ENCODE results near the gene DPAGT1. TPM values are rescaled to one million over a fixed set of nuclear protein-coding genes. Genes with fewer than 3 reads are reported as not detected.
A peak's percentile ranks its signal among the peaks of the same experiment; 100 is the strongest.

The DPAGT1 gene
- total RNA-seq, 1 experiment from 2014 or later, result 63.5 TPM

DNA sequence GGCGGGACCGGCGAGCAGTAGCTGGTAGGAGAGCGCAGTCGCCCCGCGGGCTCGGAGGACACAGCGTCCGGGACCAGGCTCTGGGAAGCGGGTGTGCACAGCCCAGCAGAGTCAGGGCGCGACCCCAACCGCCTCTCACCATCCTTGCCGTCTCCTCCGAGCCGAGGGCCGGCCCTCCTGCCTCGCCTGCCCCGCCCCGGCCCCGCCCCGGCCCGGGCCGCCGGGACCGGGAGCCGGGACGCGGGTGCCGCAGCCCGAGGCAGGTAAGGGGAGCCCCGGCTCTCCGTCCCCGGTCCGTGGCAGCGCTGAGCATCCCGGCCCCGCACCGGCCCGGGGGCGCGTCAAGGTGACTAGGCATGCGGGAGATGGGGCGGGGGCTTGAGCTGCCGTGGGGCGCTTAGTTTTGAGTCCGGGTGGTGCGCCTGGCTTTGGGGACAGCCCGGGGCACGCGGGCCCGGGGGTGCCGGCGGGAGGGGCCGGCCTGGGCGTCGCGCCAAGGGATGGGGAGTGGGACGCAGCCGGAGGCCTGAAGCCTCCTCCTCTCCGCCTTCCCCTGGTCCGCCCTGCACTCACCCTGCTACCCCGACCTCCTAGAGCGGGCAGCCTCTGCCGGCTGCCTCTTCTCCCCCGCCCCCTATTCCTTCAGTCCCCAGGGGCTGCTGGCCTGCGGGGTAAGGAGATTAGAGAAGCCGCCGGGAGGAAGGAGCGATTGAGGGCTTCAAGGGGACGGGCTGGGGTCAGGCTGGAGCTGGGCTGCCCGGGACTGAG lies 47.5 kb upstream of the DPAGT1 start, which contains the start of gene ABCG4:
Gene ABCG4, plus strand, starts transcription at position 35 of the 768 bp plus-strand sequence. CDS start 914 bp downstream, outside the sequence.
- ATAC-seq (peak; percentile 27), DNase-seq (ENCODE audit: low spot score) (peak; percentile 58)
- TF ChIP-seq, protein P1, sequence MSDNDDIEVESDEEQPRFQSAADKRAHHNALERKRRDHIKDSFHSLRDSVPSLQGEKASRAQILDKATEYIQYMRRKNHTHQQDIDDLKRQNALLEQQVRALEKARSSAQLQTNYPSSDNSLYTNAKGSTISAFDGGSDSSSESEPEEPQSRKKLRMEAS (CRISPR knock-in tag; IDR thresholded peaks at IDR 0.05), result 0 out of 2 replicates have a peak, but pooled peaks have one; percentile 38
- no peak for TF ChIP-seq NFATC4 (CRISPR knock-in tag; IDR thresholded peaks at IDR 0.05)
- TF ChIP-seq FOXK1 (CRISPR knock-in tag; IDR thresholded peaks at IDR 0.05), result 0 out of 2 replicates have a peak, but pooled peaks have one; percentile 33
- TF ChIP-seq, protein P2, sequence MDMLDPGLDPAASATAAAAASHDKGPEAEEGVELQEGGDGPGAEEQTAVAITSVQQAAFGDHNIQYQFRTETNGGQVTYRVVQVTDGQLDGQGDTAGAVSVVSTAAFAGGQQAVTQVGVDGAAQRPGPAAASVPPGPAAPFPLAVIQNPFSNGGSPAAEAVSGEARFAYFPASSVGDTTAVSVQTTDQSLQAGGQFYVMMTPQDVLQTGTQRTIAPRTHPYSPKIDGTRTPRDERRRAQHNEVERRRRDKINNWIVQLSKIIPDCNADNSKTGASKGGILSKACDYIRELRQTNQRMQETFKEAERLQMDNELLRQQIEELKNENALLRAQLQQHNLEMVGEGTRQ (CRISPR knock-in tag; IDR thresholded peaks at IDR 0.05), result 0 out of 2 replicates have a peak, but pooled peaks have one; percentile 12
- 0 out of 2 replicates have a peak, but pooled peaks have one; percentile 18 for TF ChIP-seq SP1 (CRISPR knock-in tag; conservative IDR thresholded peaks at IDR 0.05)
- TF ChIP-seq ZNF138 (CRISPR knock-in tag; conservative IDR thresholded peaks at IDR 0.05), result no peak
- TF ChIP-seq, protein P3, sequence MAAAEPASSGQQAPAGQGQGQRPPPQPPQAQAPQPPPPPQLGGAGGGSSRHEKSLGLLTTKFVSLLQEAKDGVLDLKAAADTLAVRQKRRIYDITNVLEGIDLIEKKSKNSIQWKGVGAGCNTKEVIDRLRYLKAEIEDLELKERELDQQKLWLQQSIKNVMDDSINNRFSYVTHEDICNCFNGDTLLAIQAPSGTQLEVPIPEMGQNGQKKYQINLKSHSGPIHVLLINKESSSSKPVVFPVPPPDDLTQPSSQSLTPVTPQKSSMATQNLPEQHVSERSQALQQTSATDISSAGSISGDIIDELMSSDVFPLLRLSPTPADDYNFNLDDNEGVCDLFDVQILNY (CRISPR knock-in tag; IDR thresholded peaks at IDR 0.05), result 0 out of 2 replicates have a peak, but pooled peaks have one; percentile 7
- TF ChIP-seq KAT7 (CRISPR knock-in tag; IDR thresholded peaks at IDR 0.05; ENCODE audit: borderline replicate concordance), result 0 out of 2 replicates have a peak, but pooled peaks have one; percentile 31
- TF ChIP-seq, protein P4, sequence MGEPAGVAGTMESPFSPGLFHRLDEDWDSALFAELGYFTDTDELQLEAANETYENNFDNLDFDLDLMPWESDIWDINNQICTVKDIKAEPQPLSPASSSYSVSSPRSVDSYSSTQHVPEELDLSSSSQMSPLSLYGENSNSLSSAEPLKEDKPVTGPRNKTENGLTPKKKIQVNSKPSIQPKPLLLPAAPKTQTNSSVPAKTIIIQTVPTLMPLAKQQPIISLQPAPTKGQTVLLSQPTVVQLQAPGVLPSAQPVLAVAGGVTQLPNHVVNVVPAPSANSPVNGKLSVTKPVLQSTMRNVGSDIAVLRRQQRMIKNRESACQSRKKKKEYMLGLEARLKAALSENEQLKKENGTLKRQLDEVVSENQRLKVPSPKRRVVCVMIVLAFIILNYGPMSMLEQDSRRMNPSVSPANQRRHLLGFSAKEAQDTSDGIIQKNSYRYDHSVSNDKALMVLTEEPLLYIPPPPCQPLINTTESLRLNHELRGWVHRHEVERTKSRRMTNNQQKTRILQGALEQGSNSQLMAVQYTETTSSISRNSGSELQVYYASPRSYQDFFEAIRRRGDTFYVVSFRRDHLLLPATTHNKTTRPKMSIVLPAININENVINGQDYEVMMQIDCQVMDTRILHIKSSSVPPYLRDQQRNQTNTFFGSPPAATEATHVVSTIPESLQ (CRISPR knock-in tag; IDR thresholded peaks at IDR 0.05), result no peak
- TF ChIP-seq, protein P5, sequence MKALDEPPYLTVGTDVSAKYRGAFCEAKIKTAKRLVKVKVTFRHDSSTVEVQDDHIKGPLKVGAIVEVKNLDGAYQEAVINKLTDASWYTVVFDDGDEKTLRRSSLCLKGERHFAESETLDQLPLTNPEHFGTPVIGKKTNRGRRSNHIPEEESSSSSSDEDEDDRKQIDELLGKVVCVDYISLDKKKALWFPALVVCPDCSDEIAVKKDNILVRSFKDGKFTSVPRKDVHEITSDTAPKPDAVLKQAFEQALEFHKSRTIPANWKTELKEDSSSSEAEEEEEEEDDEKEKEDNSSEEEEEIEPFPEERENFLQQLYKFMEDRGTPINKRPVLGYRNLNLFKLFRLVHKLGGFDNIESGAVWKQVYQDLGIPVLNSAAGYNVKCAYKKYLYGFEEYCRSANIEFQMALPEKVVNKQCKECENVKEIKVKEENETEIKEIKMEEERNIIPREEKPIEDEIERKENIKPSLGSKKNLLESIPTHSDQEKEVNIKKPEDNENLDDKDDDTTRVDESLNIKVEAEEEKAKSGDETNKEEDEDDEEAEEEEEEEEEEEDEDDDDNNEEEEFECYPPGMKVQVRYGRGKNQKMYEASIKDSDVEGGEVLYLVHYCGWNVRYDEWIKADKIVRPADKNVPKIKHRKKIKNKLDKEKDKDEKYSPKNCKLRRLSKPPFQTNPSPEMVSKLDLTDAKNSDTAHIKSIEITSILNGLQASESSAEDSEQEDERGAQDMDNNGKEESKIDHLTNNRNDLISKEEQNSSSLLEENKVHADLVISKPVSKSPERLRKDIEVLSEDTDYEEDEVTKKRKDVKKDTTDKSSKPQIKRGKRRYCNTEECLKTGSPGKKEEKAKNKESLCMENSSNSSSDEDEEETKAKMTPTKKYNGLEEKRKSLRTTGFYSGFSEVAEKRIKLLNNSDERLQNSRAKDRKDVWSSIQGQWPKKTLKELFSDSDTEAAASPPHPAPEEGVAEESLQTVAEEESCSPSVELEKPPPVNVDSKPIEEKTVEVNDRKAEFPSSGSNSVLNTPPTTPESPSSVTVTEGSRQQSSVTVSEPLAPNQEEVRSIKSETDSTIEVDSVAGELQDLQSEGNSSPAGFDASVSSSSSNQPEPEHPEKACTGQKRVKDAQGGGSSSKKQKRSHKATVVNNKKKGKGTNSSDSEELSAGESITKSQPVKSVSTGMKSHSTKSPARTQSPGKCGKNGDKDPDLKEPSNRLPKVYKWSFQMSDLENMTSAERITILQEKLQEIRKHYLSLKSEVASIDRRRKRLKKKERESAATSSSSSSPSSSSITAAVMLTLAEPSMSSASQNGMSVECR (CRISPR knock-in tag; IDR thresholded peaks at IDR 0.05; ENCODE audit: borderline replicate concordance), result no peak
- TF ChIP-seq GABPB1 (CRISPR knock-in tag; IDR thresholded peaks at IDR 0.05), result no peak
- TF ChIP-seq, protein P6, sequence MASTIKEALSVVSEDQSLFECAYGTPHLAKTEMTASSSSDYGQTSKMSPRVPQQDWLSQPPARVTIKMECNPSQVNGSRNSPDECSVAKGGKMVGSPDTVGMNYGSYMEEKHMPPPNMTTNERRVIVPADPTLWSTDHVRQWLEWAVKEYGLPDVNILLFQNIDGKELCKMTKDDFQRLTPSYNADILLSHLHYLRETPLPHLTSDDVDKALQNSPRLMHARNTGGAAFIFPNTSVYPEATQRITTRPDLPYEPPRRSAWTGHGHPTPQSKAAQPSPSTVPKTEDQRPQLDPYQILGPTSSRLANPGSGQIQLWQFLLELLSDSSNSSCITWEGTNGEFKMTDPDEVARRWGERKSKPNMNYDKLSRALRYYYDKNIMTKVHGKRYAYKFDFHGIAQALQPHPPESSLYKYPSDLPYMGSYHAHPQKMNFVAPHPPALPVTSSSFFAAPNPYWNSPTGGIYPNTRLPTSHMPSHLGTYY (CRISPR knock-in tag; IDR thresholded peaks at IDR 0.05), result no peak
- peak within 1 kb of the TSS; percentile 77 for H3K4me3 Mint-ChIP-seq
- H3K27ac Mint-ChIP-seq, result no peak within 1 kb of the TSS
- peaks cover 68% of the 10 kb centered on the region for H3K27me3 Mint-ChIP-seq (ENCODE audit: low read depth)
- no peaks in the 10 kb centered on the region for H3K9me3 Mint-ChIP-seq
- no peaks in the 10 kb centered on the region for H3K36me3 Mint-ChIP-seq
- POLR2A ChIA-PET, result no interaction called here
- CTCF ChIA-PET, result interaction anchor here (0.6 to 2.7 kb wide), 11 partner anchors 20 to 326 kb away, joined by 3 to 12 read pairs (median 5); partner anchors contain the start of genes CBL and DPAGT1
- peaks cover 25% of the 10 kb centered on the region for H3K4me1 Mint-ChIP-seq

DNA sequence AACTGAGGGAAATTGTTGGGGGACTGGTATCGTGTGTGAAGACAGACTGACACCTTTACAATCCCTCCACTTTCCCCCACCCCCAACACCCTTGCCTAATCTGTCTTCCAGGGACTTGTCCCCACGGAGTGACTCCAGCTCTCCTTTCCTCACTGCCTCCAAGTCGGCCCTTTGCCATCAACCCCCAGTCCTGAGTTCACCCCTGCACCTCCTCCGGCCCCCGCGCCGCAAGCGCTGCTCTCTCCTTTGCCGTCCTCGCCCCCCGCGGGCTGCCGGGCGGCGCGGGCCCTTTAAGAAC lies 47.0 kb upstream of the DPAGT1 start:
- Mint-ChIP-seq H3K4me1 (peaks cover 25% of the 10 kb centered on the region), H3K9me3 (no peaks in the 10 kb centered on the region), H3K4me3 (peak overlapping the region; percentile 77), H3K27ac (no peak overlapping the region), H3K36me3 (no peaks in the 10 kb centered on the region), H3K27me3 (ENCODE audit: low read depth) (peaks cover 68% of the 10 kb centered on the region)
- TF ChIP-seq, protein P2 (CRISPR knock-in tag; IDR thresholded peaks at IDR 0.05), result no peak
- TF ChIP-seq SP1 (CRISPR knock-in tag; conservative IDR thresholded peaks at IDR 0.05), result 0 out of 2 replicates have a peak, but pooled peaks have one; percentile 12
- CTCF ChIA-PET, result interaction anchor here (0.6 to 2.7 kb wide), 8 partner anchors 20 to 326 kb away, joined by 3 to 12 read pairs (median 5); partner anchors contain the start of genes CBL and DPAGT1
- DNase-seq (ENCODE audit: low spot score) (no peak), ATAC-seq (no peak)
- POLR2A ChIA-PET, result no interaction called here

Measured in WTC11 (cell line).